Measurements from ENCODE around the gene SCYGR2. TPM values are rescaled to one million over a fixed set of nuclear protein-coding genes. Genes with fewer than 3 reads are reported as not detected.
"Not testable (repeated sequence)": the region's sequence is repeated elsewhere in the genome, so short reads cannot be mapped to it uniquely, and the experiment has no call there.

The SCYGR2 gene, protein sequence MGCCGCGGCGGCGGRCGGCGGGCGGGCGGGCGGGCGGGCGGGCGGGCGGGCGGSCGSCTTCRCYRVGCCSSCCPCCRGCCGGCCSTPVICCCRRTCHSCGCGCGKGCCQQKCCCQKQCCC
- not detected for polyA plus RNA-seq
- long read RNA-seq, donor 1 = 0 reads
- long read RNA-seq, donor 2 = 0 reads
- long read RNA-seq, donor 3 = 0 reads
- long read RNA-seq, donor 4 = 0 reads
- long read RNA-seq, donor 5 = 0 reads
- long read RNA-seq, donor 6 = 0 reads
- long read RNA-seq, donor 7 = 0 reads
- long read RNA-seq, donor 8 = 0 reads
- long read RNA-seq, donor 9 = 0 reads
- long read RNA-seq, donor 10 = 0 reads

GRCh38 chr2:227598835-227599503 is at the start of gene SCYGR2:
Gene SCYGR2 (plus strand): TSS chr2:227598893. CDS start chr2:227598893, 0 bp downstream.
- H3K4me1 ChIP-seq (ENCODE audit: control insufficient read depth in 3 of 3, insufficient read depth in 2 of 3, low read depth in 1 of 3, low read length in 2 of 3); FAIRE-seq; H3K27me3 ChIP-seq (ENCODE audit: control insufficient read depth in 3 of 3, insufficient read depth in 3 of 3, low read length in 3 of 3); H3K36me3 ChIP-seq (ENCODE audit: control insufficient read depth in 3 of 3, insufficient read depth in 2 of 3, low read depth in 1 of 3, low read length in 3 of 3); H3K4me3 ChIP-seq (ENCODE audit: low read depth in 1 of 3, low read length in 3 of 3); H3K27ac ChIP-seq (ENCODE audit: low read depth in 1 of 3, low read length in 2 of 3); DNase-seq; H3K9me3 ChIP-seq (ENCODE audit: control insufficient read depth in 2 of 2, insufficient read depth in 1 of 2, low read depth in 1 of 2, low read length in 1 of 2): not testable (repeated sequence)
- 65 to 82% (median 76%) methylated on average over 12 to 16 of the region's 16 CpGs for WGBS, 3 donors

- no peaks in the 10 kb centered on the region for H3K27me3 ChIP-seq (ENCODE audit: control insufficient read depth in 3 of 3, insufficient read depth in 3 of 3, low read length in 3 of 3)
- H3K27ac ChIP-seq (ENCODE audit: low read depth in 1 of 3, low read length in 2 of 3) = no peak overlapping the region
- no peak overlapping the region for H3K4me3 ChIP-seq (ENCODE audit: low read depth in 1 of 3, low read length in 3 of 3)
- peaks cover 0 to 4% (median 0%) of the 10 kb centered on the region in 3 donors for H3K4me1 ChIP-seq (ENCODE audit: control insufficient read depth in 3 of 3, insufficient read depth in 2 of 3, low read depth in 1 of 3, low read length in 2 of 3)
- no peaks in the 10 kb centered on the region for H3K9me3 ChIP-seq (ENCODE audit: control insufficient read depth in 2 of 2, insufficient read depth in 1 of 2, low read depth in 1 of 2, low read length in 1 of 2)
- peaks cover 6 to 15% (median 11%) of the 10 kb centered on the region in 3 donors for H3K36me3 ChIP-seq (ENCODE audit: control insufficient read depth in 3 of 3, insufficient read depth in 2 of 3, low read depth in 1 of 3, low read length in 3 of 3)
- DNase-seq (no peak), FAIRE-seq (no peak)
- WGBS, 3 donors = 98 to 100% (median 99%) methylated on average over 3 of the region's 3 CpGs
Observed at GRCh38 chr2:227551836-227552235, 46.9 kb upstream of the SCYGR2 start.

DNA sequence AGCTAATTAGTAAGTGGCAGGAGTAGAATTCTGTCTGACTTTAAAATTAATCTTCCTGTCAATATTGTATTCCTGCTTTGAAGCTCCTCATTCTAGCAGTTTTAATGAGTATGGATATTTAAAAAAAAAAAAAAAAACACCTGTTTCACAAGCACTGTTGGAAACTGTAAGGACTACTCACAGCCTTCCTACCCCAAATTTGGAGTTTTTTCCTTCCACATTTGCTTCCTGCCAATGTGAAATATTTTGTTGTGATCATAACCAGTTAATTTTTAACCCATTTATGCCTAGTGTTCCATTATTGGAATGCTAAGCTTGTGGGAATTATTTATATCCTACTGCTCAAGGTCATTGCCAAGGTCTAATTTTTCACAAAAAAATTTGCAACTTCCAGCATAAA is 36.1 kb upstream of the SCYGR2 start:
- DNase-seq = no peak
- H3K9me3 ChIP-seq (ENCODE audit: control insufficient read depth in 2 of 2, insufficient read depth in 1 of 2, low read depth in 1 of 2, low read length in 1 of 2) = no peaks in the 10 kb centered on the region
- H3K4me1 ChIP-seq (ENCODE audit: control insufficient read depth in 3 of 3, insufficient read depth in 2 of 3, low read depth in 1 of 3, low read length in 2 of 3) = no peaks in the 10 kb centered on the region
- no peaks in the 10 kb centered on the region for H3K27me3 ChIP-seq (ENCODE audit: control insufficient read depth in 3 of 3, insufficient read depth in 3 of 3, low read length in 3 of 3)
- H3K36me3 ChIP-seq (ENCODE audit: control insufficient read depth in 3 of 3, insufficient read depth in 2 of 3, low read depth in 1 of 3, low read length in 3 of 3) = peaks cover 0 to 4% (median 3%) of the 10 kb centered on the region in 3 donors
- no peak overlapping the region for H3K27ac ChIP-seq (ENCODE audit: low read depth in 1 of 3, low read length in 2 of 3)
- FAIRE-seq = no peak
- no peak overlapping the region for H3K4me3 ChIP-seq (ENCODE audit: low read depth in 1 of 3, low read length in 3 of 3)

DNA sequence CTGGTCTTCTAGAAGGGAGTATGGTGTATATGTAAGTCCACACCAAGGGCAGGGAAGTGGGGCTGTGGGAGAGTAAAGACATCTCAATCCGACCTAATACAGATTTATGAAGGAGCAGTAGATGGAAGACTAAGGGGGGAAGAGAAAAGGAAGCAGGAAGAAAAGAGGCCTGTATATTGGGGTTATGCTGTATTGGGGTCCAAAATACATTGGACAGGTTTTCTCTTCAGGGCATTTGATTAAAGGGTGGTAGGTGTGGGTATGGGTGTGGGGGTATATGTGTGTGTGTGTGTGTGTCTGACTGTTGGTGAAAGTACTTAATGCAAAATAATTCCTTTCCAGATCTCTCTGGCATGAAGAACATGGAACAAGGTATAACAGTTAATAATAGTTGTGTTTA is 33.6 kb upstream of the SCYGR2 start:
- FAIRE-seq = no peak
- 96 to 100% (median 96%) methylated on average over 1 of the region's 1 CpG for WGBS, 3 donors
- no peaks in the 10 kb centered on the region for H3K4me1 ChIP-seq (ENCODE audit: control insufficient read depth in 3 of 3, insufficient read depth in 2 of 3, low read depth in 1 of 3, low read length in 2 of 3)

DNA sequence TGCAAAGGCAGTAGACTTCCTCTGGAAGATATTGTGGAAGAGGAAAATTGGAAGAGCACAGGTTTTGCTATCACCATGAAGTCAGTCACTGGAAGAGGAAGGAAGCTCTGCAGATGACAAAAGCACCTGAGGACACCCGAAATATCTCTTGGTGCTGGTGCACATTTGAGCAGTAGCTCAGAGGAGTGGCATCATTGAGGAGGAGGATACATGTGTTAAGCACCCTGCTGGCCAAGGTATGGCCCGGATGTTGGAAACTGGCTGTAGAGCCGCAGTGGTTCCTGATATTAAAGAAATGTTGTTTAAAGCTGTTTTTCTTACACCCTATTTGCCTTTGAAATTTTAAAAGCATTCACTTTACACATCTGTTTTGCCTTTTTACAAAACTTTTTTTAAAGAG is 32.7 kb upstream of the SCYGR2 start:
- H3K27me3 ChIP-seq (ENCODE audit: control insufficient read depth in 3 of 3, insufficient read depth in 3 of 3, low read length in 3 of 3) = no peaks in the 10 kb centered on the region
- 68 to 93% (median 77%) methylated on average over 3 of the region's 3 CpGs for WGBS, 3 donors
- DNase-seq (no peak), FAIRE-seq (no peak)
- H3K4me3 ChIP-seq (ENCODE audit: low read depth in 1 of 3, low read length in 3 of 3) = no peak overlapping the region
- peaks cover 0 to 3% (median 0%) of the 10 kb centered on the region in 3 donors for H3K36me3 ChIP-seq (ENCODE audit: control insufficient read depth in 3 of 3, insufficient read depth in 2 of 3, low read depth in 1 of 3, low read length in 3 of 3)
- no peak overlapping the region for H3K27ac ChIP-seq (ENCODE audit: low read depth in 1 of 3, low read length in 2 of 3)
- H3K4me1 ChIP-seq (ENCODE audit: control insufficient read depth in 3 of 3, insufficient read depth in 2 of 3, low read depth in 1 of 3, low read length in 2 of 3) = no peaks in the 10 kb centered on the region
- no peaks in the 10 kb centered on the region for H3K9me3 ChIP-seq (ENCODE audit: control insufficient read depth in 2 of 2, insufficient read depth in 1 of 2, low read depth in 1 of 2, low read length in 1 of 2)

More for the DNA sequence above, 33.6 kb upstream of the SCYGR2 start:
- peaks cover 0 to 3% (median 0%) of the 10 kb centered on the region in 3 donors for H3K36me3 ChIP-seq (ENCODE audit: control insufficient read depth in 3 of 3, insufficient read depth in 2 of 3, low read depth in 1 of 3, low read length in 3 of 3)
- H3K9me3 ChIP-seq (ENCODE audit: control insufficient read depth in 2 of 2, insufficient read depth in 1 of 2, low read depth in 1 of 2, low read length in 1 of 2) = no peaks in the 10 kb centered on the region
- H3K27me3 ChIP-seq (ENCODE audit: control insufficient read depth in 3 of 3, insufficient read depth in 3 of 3, low read length in 3 of 3) = no peaks in the 10 kb centered on the region
- DNase-seq = no peak
- no peak overlapping the region for H3K4me3 ChIP-seq (ENCODE audit: low read depth in 1 of 3, low read length in 3 of 3)
- H3K27ac ChIP-seq (ENCODE audit: low read depth in 1 of 3, low read length in 2 of 3) = no peak overlapping the region

DNA sequence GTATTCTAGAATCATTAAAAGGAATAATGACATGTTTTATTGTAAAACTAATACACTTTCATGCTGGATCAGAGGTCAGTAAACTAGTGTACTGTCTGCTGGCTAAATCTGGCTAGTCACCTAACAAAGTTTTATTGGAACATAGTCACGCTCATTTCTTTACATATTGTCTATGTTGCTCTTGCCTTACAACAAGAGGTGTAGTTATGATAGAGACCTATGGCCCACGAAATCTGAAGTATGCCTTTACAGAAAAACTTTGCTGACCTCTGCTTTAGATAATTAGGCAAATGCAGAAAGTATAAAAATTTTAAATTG is 29.9 kb upstream of the SCYGR2 start:
- no peak for DNase-seq
- no peak overlapping the region for H3K4me3 ChIP-seq (ENCODE audit: low read depth in 1 of 3, low read length in 3 of 3)

DNA sequence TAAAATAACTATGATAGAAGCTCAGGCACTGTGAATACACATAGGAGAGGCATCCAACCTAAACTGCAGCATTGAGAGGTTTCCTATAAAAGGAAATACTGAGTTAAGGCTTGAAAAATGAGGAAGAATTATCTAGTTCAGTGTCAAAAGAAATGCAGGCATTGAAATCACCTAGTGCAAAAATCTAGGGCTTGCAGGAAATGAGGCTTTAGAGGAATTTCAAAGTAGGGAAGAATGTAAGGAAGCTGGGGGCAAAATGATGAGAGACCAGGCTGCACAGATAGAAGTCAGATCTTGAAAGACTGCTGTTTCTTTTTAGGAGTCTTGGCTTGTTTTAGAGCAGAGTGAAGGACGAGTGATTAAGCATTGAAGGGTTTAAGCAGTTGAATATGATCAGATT is 28.1 kb upstream of the SCYGR2 start:
- 29 to 54% (median 49%) methylated on average over 1 of the region's 1 CpG for WGBS, 3 donors

More for the DNA sequence above, 29.9 kb upstream of the SCYGR2 start:
- Histone ChIP-seq H3K4me1 (ENCODE audit: control insufficient read depth in 3 of 3, insufficient read depth in 2 of 3, low read depth in 1 of 3, low read length in 2 of 3) (no peaks in the 10 kb centered on the region), H3K9me3 (ENCODE audit: control insufficient read depth in 2 of 2, insufficient read depth in 1 of 2, low read depth in 1 of 2, low read length in 1 of 2) (peaks cover 0 to 5% of the 10 kb centered on the region in 2 donors), H3K27ac (ENCODE audit: low read depth in 1 of 3, low read length in 2 of 3) (no peak overlapping the region), H3K27me3 (ENCODE audit: control insufficient read depth in 3 of 3, insufficient read depth in 3 of 3, low read length in 3 of 3) (no peaks in the 10 kb centered on the region), H3K36me3 (ENCODE audit: control insufficient read depth in 3 of 3, insufficient read depth in 2 of 3, low read depth in 1 of 3, low read length in 3 of 3) (no peaks in the 10 kb centered on the region)
- FAIRE-seq = no peak
- 86 to 88% (median 87%) methylated on average over 2 of the region's 2 CpGs for WGBS, 3 donors

DNA sequence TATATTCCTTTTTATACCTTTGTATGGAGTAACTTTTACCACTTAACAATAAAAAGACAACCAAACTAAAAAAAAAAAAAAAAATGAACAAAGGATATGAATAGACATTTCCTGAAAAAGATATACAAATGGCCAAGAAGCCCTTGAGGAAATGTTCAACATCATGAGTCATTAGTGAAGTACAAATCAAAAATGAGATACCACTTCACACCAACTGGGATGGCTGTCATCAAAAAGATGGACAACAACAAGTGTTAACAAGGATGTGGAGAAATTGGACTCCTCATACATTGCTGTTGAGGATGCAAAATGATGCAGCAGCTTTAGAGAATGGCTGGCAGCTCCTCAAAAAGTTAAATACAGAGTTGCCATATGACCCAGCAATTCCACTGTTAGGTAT is 22.6 kb upstream of the SCYGR2 start:
- H3K9me3 ChIP-seq (ENCODE audit: control insufficient read depth in 2 of 2, insufficient read depth in 1 of 2, low read depth in 1 of 2, low read length in 1 of 2) = peaks cover 0 to 5% of the 10 kb centered on the region in 2 donors
- DNase-seq = no peak
- no peak for FAIRE-seq
- H3K4me1 ChIP-seq (ENCODE audit: control insufficient read depth in 3 of 3, insufficient read depth in 2 of 3, low read depth in 1 of 3, low read length in 2 of 3) = no peaks in the 10 kb centered on the region
- H3K27me3 ChIP-seq (ENCODE audit: control insufficient read depth in 3 of 3, insufficient read depth in 3 of 3, low read length in 3 of 3) = no peaks in the 10 kb centered on the region
- no peak overlapping the region for H3K27ac ChIP-seq (ENCODE audit: low read depth in 1 of 3, low read length in 2 of 3)
- H3K36me3 ChIP-seq (ENCODE audit: control insufficient read depth in 3 of 3, insufficient read depth in 2 of 3, low read depth in 1 of 3, low read length in 3 of 3) = no peaks in the 10 kb centered on the region
- H3K4me3 ChIP-seq (ENCODE audit: low read depth in 1 of 3, low read length in 3 of 3) = no peak overlapping the region

More for the DNA sequence above, 28.1 kb upstream of the SCYGR2 start:
- Histone ChIP-seq H3K4me1 (ENCODE audit: control insufficient read depth in 3 of 3, insufficient read depth in 2 of 3, low read depth in 1 of 3, low read length in 2 of 3) (no peaks in the 10 kb centered on the region), H3K36me3 (ENCODE audit: control insufficient read depth in 3 of 3, insufficient read depth in 2 of 3, low read depth in 1 of 3, low read length in 3 of 3) (no peaks in the 10 kb centered on the region), H3K9me3 (ENCODE audit: control insufficient read depth in 2 of 2, insufficient read depth in 1 of 2, low read depth in 1 of 2, low read length in 1 of 2) (peaks cover 0 to 5% of the 10 kb centered on the region in 2 donors), H3K27ac (ENCODE audit: low read depth in 1 of 3, low read length in 2 of 3) (no peak overlapping the region), H3K27me3 (ENCODE audit: control insufficient read depth in 3 of 3, insufficient read depth in 3 of 3, low read length in 3 of 3) (no peaks in the 10 kb centered on the region), H3K4me3 (ENCODE audit: low read depth in 1 of 3, low read length in 3 of 3) (no peak overlapping the region)
- DNase-seq (no peak), FAIRE-seq (no peak)

All from small intestine (tissue), 16 donors.